ENCODE results near the gene DDX46. TPM values are rescaled to one million over a fixed set of nuclear protein-coding genes. Genes with fewer than 3 reads are reported as not detected.
"Not testable (repeated sequence)": the region's sequence is repeated elsewhere in the genome, so short reads cannot be mapped to it uniquely, and the experiment has no call there.

The DDX46 gene
- total RNA-seq, 1 experiment from 2014 or later = 42.6 TPM

GRCh38 chr5:134784946-134785620 is 26.5 kb downstream of the DDX46 start:
- DNase-seq (ENCODE audit: low spot score) = no peak

- no peak for DNase-seq (ENCODE audit: low spot score)
These were observed 29.1 kb downstream of the DDX46 start for GRCh38 chr5:134787692-134788091.

- DNase-seq (ENCODE audit: low spot score) = no peak
These were observed 33.0 kb downstream of the DDX46 start for GRCh38 chr5:134791580-134791979.

- DNase-seq (ENCODE audit: low spot score) = no peak
These were observed 33.7 kb downstream of the DDX46 start for GRCh38 chr5:134792286-134792685.

- no peak for DNase-seq (ENCODE audit: low spot score)
These were observed 34.5 kb downstream of the DDX46 start for GRCh38 chr5:134793111-134793510.

GRCh38 chr5:134794082-134794481 is 35.5 kb downstream of the DDX46 start:
- no peak for DNase-seq (ENCODE audit: low spot score)

- no peak for DNase-seq (ENCODE audit: low spot score)
These were observed 36.2 kb downstream of the DDX46 start for GRCh38 chr5:134794819-134795218.

- no peak for DNase-seq (ENCODE audit: low spot score)
These were observed 39.9 kb downstream of the DDX46 start for GRCh38 chr5:134798468-134798867.

- no peak for DNase-seq (ENCODE audit: low spot score)
These were observed 45.2 kb downstream of the DDX46 start for GRCh38 chr5:134803821-134804220.

GRCh38 chr5:134813407-134813806 is 54.8 kb downstream of the DDX46 start:
- no peak for DNase-seq (ENCODE audit: low spot score)

- DNase-seq (ENCODE audit: low spot score) = no peak
These were observed 55.2 kb downstream of the DDX46 start for GRCh38 chr5:134813827-134814226.

- no peak for DNase-seq (ENCODE audit: low spot score)
These were observed 58.4 kb downstream of the DDX46 start for GRCh38 chr5:134817006-134817405.

GRCh38 chr5:134818776-134819175 is 60.2 kb downstream of the DDX46 start:
- no peak for DNase-seq (ENCODE audit: low spot score)

GRCh38 chr5:134819407-134819963 is 60.9 kb downstream of the DDX46 start:
- no peak for DNase-seq (ENCODE audit: low spot score)

- DNase-seq (ENCODE audit: low spot score) = no peak
These were observed 63.3 kb downstream of the DDX46 start for GRCh38 chr5:134821841-134822240.

- no peak for DNase-seq (ENCODE audit: low spot score)
These were observed 66.1 kb downstream of the DDX46 start for GRCh38 chr5:134824681-134825080.

- no peak for DNase-seq (ENCODE audit: low spot score)
These were observed 66.6 kb downstream of the DDX46 start for GRCh38 chr5:134825212-134825611.

GRCh38 chr5:134833340-134834032 is 74.9 kb downstream of the DDX46 start:
- no peak for DNase-seq (ENCODE audit: low spot score)

- no peak for DNase-seq (ENCODE audit: low spot score)
These were observed 77.0 kb downstream of the DDX46 start for GRCh38 chr5:134835623-134836022.

- DNase-seq (ENCODE audit: low spot score) = no peak
These were observed 79.1 kb downstream of the DDX46 start for GRCh38 chr5:134837530-134838181.

- DNase-seq (ENCODE audit: low spot score) = not testable (repeated sequence)
These were observed 79.8 kb downstream of the DDX46 start for GRCh38 chr5:134838361-134838760.

GRCh38 chr5:134840811-134841210 is 82.2 kb downstream of the DDX46 start:
- DNase-seq (ENCODE audit: low spot score) = no peak

Measured in HT-29 (cell line).